ENCODE data around the gene TMEM127.
A peak's percentile ranks its signal among the peaks of the same experiment; 100 is the strongest.
"Not testable (repeated sequence)": the region's sequence is repeated elsewhere in the genome, so short reads cannot be mapped to it uniquely, and the experiment has no call there.

The TMEM127 gene

DNA sequence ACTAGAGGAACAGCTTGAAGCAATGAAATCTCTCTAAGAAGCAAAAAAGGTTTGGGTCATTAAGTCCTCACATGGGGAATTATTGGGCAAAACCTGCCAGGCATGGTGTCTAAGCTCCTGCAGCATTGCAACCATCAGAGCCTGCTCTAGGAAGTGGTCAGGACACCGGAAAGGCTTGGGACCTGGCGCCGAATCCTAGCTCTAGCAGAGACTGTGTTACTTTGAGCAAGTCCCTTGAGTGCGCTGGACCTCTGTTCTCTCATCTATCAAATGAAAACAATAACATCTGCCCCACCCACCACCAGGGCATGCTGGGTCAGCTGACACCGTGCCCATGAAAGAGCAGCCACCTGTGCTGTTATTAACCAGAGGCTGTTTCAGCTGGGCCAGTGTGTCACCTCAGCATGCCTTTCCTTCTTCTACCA, 6.3 kb downstream of the TMEM127 start:
- ATAC-seq (replicated peaks; ENCODE audit: extremely low read depth, poor library complexity, severe bottlenecking) (no peak), DNase-seq (ENCODE audit: low spot score in 2 of 2) (no peak)
- Mint-ChIP-seq H3K36me3 (ENCODE audit: insufficient read depth) (peaks cover 28% of the 10 kb centered on the region), H3K9me3 (no peaks in the 10 kb centered on the region), H3K27me3 (no peaks in the 10 kb centered on the region), H3K4me3 (no peak overlapping the region), H3K27ac (ENCODE audit: low read depth) (no peak overlapping the region), H3K4me1 (peaks cover 47% of the 10 kb centered on the region)

DNA sequence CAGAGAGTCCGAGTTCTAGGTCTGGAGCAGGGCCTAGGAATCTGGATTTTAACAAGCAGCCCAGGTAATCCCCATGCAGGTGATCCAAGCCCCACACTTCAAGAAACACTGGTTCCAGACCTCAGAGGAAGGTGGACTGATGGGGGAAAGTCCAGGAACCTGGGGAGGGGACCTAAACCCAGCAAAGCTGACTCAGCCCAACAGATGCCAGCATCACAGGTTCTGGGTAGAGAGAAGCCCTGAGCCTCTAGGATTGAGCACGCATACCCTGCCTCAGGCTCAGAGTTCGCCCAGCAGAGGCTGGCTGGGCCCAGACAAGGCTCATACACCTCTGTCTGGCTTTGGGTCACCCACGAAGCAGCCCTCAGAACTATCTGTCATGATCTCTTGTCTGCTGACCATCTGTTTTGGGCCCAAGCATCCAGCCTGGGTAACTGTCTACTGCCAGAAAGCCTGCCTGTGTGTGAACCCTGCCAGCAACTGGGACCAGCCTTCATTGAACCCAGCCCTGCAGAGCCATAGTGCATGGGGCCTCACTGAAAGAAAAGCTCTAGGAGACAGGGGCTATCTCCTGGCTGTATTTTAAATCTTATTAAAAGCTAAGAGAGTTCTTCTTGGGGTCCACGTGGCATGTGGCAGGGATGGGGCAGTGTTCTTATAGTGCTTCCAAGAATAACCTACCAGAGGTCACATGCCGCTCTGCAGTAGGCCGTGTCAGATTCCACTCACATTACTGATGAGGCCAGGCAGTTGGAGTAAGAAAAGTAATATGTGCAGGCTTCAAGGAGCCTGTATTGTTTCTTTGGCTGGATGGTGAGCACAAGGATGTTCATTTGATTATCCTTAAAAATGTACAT, 7.4 kb downstream of the TMEM127 start:
- Mint-ChIP-seq H3K9me3 (no peaks in the 10 kb centered on the region), H3K27me3 (no peaks in the 10 kb centered on the region), H3K36me3 (ENCODE audit: insufficient read depth) (peaks cover 35% of the 10 kb centered on the region), H3K4me1 (peaks cover 36% of the 10 kb centered on the region), H3K27ac (ENCODE audit: low read depth) (peak overlapping the region; percentile 32), H3K4me3 (no peak overlapping the region)
- no peak for ATAC-seq (replicated peaks; ENCODE audit: extremely low read depth, poor library complexity, severe bottlenecking)
- DNase-seq (ENCODE audit: low spot score in 2 of 2), result no peak

DNA sequence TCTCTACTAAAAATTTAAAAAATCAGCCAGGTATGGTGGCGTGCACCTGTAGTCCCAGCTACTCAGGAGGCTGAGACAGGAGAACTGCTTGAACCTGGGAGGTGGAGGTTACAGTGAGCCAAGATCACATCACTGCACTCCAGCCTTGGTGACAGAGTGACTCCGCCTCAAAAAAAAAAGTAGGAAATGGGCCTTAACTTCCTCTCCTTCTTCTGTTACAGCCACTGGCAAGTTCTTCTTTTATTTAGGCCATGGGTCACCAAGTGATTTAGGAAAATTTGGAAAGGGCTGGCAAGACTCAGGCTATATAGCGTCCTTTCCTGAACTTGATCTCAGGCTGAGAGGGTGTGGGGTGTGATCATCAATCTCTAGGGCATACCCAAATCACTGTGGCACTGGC, 8.1 kb downstream of the TMEM127 start:
- peaks cover 33% of the 10 kb centered on the region for H3K36me3 Mint-ChIP-seq (ENCODE audit: insufficient read depth)
- peaks cover 36% of the 10 kb centered on the region for H3K4me1 Mint-ChIP-seq
- not testable (repeated sequence) for DNase-seq (ENCODE audit: low spot score in 2 of 2); ATAC-seq (replicated peaks; ENCODE audit: extremely low read depth, poor library complexity, severe bottlenecking); H3K9me3 Mint-ChIP-seq; H3K4me3 Mint-ChIP-seq; H3K27me3 Mint-ChIP-seq
- H3K27ac Mint-ChIP-seq (ENCODE audit: low read depth), result peak overlapping the region; percentile 32

DNA sequence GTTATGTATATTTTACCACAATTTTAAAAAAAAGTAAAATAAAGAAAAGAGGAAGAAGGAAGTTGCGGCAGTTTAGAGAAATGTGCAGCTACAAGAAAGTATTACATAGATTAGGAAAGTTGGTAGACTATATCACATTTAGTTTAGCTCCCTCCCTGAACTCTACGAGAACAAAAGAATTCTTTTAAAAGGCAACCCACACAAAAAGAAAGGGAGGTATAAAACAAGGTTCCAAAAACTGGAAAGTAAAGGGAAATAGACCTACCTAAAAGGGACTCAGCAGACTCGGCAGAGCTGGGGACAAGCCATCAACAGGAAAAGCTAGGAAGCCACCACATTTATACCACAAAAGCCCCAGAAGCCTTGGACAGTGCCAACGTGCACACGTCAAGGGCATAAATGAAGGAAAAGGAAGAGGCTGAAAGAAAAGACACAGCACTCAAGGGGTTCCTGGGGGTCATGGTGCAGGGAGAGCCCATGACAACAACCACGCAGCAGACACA, 9.1 kb downstream of the TMEM127 start:
- H3K27me3 Mint-ChIP-seq, result no peaks in the 10 kb centered on the region
- H3K36me3 Mint-ChIP-seq (ENCODE audit: insufficient read depth), result peaks cover 38% of the 10 kb centered on the region
- H3K4me1 Mint-ChIP-seq, result peaks cover 30% of the 10 kb centered on the region
- H3K9me3 Mint-ChIP-seq, result no peaks in the 10 kb centered on the region
- DNase-seq (ENCODE audit: low spot score in 2 of 2) (no peak), ATAC-seq (replicated peaks; ENCODE audit: extremely low read depth, poor library complexity, severe bottlenecking) (no peak)
- H3K27ac Mint-ChIP-seq (ENCODE audit: low read depth), result peak overlapping the region; percentile 61
- H3K4me3 Mint-ChIP-seq, result no peak overlapping the region

DNA sequence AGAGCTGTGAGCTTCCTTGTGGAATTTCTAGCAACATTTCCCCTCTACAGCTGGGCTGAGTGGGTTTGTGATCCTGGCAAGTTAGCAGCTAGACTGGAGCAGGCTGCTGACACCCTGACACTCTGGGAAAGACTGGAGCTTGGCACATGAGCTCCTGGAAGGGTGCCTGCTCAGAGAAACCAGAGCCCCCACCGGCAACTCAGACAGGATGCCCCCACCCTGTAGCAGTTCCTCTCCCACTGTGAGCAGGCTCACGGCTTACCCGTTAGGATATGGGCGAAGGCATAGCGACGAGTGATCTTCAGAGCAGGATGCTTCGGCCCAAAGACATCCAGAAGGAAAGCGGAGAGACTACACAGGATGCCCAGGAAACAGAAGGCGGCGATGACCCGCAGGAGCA, 11.2 kb downstream of the TMEM127 start:
- ATAC-seq (replicated peaks; ENCODE audit: extremely low read depth, poor library complexity, severe bottlenecking), result no peak
- no peak overlapping the region for H3K27ac Mint-ChIP-seq (ENCODE audit: low read depth)
- H3K27me3 Mint-ChIP-seq, result no peaks in the 10 kb centered on the region
- H3K4me3 Mint-ChIP-seq, result no peak overlapping the region
- DNase-seq (ENCODE audit: low spot score in 2 of 2), result no peak
- H3K9me3 Mint-ChIP-seq, result no peaks in the 10 kb centered on the region
- H3K36me3 Mint-ChIP-seq (ENCODE audit: insufficient read depth), result peaks cover 37% of the 10 kb centered on the region
- H3K4me1 Mint-ChIP-seq, result peaks cover 24% of the 10 kb centered on the region

DNA sequence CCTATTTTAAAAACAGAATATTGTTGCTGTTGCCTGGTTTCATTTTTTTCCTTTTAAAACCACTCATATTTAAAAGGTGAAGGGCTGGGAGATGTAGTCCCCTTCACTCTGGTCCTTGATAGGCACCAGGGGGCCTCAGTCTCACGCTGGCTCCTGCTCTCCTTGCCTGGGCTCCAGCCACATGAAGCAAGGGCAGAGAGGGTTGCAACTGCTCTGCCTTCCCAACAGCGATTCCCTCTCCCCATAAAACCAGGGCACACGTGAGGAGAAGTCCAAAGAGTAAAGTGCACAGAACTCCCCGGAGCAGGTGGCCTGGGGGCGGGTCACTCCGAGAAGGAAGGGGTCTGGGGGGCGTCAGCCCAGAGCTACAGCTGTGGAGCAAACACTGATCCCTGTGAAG, 12.8 kb downstream of the TMEM127 start:
- Mint-ChIP-seq H3K4me3 (no peak overlapping the region), H3K9me3 (no peaks in the 10 kb centered on the region), H3K4me1 (peaks cover 19% of the 10 kb centered on the region), H3K27ac (ENCODE audit: low read depth) (no peak overlapping the region), H3K27me3 (no peaks in the 10 kb centered on the region), H3K36me3 (ENCODE audit: insufficient read depth) (peaks cover 38% of the 10 kb centered on the region)
- DNase-seq (ENCODE audit: low spot score in 2 of 2), result no peak
- no peak for ATAC-seq (replicated peaks; ENCODE audit: extremely low read depth, poor library complexity, severe bottlenecking)

DNA sequence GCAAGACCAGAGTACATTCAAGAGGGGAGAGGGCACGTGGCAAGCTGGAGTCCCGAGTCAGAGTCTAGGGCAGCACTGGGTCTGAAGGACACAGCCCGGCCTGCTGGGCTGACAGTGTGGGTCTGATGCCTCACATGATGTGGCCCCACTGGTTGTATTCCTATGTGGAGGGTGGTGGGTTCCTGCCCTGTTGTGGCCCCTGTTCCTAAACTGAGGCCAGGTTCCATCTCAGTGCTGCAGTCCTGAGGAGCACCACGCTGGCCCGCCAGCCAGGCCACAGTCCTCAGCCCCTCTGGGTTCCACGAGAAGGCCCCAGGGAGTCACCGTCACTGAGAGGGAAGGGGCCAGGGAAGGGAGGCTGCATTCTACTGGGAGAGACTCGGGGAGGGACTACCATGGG, 13.3 kb downstream of the TMEM127 start:
- DNase-seq (ENCODE audit: low spot score in 2 of 2) (no peak), ATAC-seq (replicated peaks; ENCODE audit: extremely low read depth, poor library complexity, severe bottlenecking) (no peak)
- H3K36me3 Mint-ChIP-seq (ENCODE audit: insufficient read depth), result peaks cover 38% of the 10 kb centered on the region
- no peak overlapping the region for H3K4me3 Mint-ChIP-seq
- H3K4me1 Mint-ChIP-seq, result peaks cover 19% of the 10 kb centered on the region
- peak overlapping the region; percentile 16 for H3K27ac Mint-ChIP-seq (ENCODE audit: low read depth)
- H3K27me3 Mint-ChIP-seq, result no peaks in the 10 kb centered on the region
- H3K9me3 Mint-ChIP-seq, result no peaks in the 10 kb centered on the region

DNA sequence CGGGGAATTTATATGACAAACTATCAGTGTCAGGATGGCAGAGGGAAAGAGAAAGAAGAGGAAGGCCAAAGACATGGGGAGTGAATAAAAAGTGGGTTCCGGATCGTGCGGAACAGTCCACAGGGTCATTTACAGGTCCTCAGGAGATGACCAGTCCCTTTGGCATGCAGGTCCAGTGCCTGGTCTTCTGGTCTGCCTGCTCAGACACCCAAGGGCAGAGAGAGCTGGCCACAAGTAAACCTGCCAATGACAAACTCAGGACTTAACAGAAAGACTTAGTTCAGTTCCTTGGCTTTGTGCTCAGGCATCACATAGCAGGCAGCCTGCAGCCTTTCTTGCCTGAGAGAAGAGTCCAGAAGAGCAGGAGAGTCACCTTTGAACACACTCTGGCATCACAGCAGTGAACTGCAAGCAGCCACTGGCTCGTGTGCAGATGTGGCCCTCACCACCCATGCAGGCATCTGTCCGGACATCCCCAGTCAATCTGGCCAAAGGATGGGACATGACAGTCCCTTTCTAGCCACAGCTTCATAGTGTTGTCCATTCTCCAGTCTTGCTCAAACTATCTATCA, 14.0 kb downstream of the TMEM127 start:
- Mint-ChIP-seq H3K36me3 (ENCODE audit: insufficient read depth) (peaks cover 38% of the 10 kb centered on the region), H3K27me3 (no peaks in the 10 kb centered on the region), H3K27ac (ENCODE audit: low read depth) (peak overlapping the region; percentile 16), H3K9me3 (no peaks in the 10 kb centered on the region), H3K4me3 (no peak overlapping the region), H3K4me1 (peaks cover 21% of the 10 kb centered on the region)
- DNase-seq (ENCODE audit: low spot score in 2 of 2) (no peak), ATAC-seq (replicated peaks; ENCODE audit: extremely low read depth, poor library complexity, severe bottlenecking) (no peak)

DNA sequence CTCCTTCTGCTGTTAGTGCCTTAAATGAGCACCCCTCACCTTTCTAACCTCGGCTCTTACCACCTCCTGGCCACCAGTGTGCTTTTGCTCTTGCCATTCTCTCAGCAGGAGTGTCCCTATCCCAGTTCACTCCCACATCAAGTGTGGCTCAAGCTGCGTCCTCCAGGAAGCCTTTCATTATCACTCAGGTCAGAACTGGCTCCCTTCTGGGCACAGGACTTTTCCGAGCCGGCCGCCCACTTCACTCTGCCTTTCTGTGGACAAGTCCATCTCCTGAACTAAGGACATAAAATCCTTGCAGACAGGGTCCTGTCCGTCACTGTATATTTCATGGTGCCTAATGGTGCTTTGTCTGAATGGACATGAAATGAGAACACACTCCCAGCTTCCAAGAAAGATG, 15.6 kb downstream of the TMEM127 start:
- Mint-ChIP-seq H3K36me3 (ENCODE audit: insufficient read depth) (peaks cover 32% of the 10 kb centered on the region), H3K27ac (ENCODE audit: low read depth) (peak overlapping the region; percentile 82), H3K9me3 (no peaks in the 10 kb centered on the region), H3K4me1 (peaks cover 32% of the 10 kb centered on the region), H3K4me3 (no peak overlapping the region), H3K27me3 (no peaks in the 10 kb centered on the region)
- no peak for DNase-seq (ENCODE audit: low spot score in 2 of 2)
- ATAC-seq (replicated peaks; ENCODE audit: extremely low read depth, poor library complexity, severe bottlenecking), result no peak

DNA sequence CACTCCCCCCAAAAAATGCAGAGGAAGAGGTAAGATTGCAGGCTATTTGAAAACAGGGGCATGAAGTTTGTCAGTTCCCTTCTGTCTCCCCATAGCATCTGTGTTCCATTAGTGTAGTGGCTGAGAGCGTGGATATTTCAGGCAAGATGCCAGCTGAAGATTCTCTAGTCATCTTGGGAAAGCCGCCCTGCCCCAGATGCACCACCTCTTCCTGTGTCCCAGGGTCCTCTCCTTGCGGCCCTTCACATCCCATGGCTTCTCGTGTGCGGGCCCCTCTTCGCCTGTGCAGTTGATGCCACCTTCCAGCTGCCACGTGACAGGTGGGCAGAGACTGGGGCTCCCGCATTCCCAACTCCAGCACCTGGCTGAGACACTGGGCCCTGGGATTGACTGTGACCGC, 16.1 kb downstream of the TMEM127 start:
- H3K27me3 Mint-ChIP-seq, result no peaks in the 10 kb centered on the region
- H3K36me3 Mint-ChIP-seq (ENCODE audit: insufficient read depth), result peaks cover 31% of the 10 kb centered on the region
- peaks cover 32% of the 10 kb centered on the region for H3K4me1 Mint-ChIP-seq
- DNase-seq (ENCODE audit: low spot score in 2 of 2) (no peak), ATAC-seq (replicated peaks; ENCODE audit: extremely low read depth, poor library complexity, severe bottlenecking) (no peak)
- H3K27ac Mint-ChIP-seq (ENCODE audit: low read depth), result peak overlapping the region; percentile 82
- H3K4me3 Mint-ChIP-seq, result no peak overlapping the region
- H3K9me3 Mint-ChIP-seq, result no peaks in the 10 kb centered on the region

DNA sequence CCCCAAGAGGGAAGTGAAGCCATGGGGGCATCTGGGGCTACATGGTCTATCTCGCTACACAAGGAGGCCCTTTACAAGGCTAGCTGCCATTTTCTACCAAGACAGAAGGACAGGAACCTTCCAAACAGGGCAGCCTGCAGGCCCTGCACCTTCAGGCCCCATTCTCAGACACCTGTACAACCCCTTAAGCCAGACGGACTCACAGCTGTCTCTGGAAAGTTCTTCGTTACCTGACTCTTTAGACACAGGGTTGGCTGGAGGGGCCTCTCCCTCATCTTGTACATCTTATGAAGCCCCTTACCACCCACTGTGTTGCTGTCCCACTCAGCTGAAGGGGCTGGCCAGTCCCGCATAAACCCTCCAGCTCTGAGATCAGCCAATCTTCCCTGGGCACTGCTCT, 17.2 kb downstream of the TMEM127 start:
- no peak for ATAC-seq (replicated peaks; ENCODE audit: extremely low read depth, poor library complexity, severe bottlenecking)
- Mint-ChIP-seq H3K9me3 (no peaks in the 10 kb centered on the region), H3K27ac (ENCODE audit: low read depth) (no peak overlapping the region), H3K4me3 (no peak overlapping the region), H3K27me3 (no peaks in the 10 kb centered on the region), H3K36me3 (ENCODE audit: insufficient read depth) (peaks cover 24% of the 10 kb centered on the region), H3K4me1 (peaks cover 32% of the 10 kb centered on the region)
- no peak for DNase-seq (ENCODE audit: low spot score in 2 of 2)

DNA sequence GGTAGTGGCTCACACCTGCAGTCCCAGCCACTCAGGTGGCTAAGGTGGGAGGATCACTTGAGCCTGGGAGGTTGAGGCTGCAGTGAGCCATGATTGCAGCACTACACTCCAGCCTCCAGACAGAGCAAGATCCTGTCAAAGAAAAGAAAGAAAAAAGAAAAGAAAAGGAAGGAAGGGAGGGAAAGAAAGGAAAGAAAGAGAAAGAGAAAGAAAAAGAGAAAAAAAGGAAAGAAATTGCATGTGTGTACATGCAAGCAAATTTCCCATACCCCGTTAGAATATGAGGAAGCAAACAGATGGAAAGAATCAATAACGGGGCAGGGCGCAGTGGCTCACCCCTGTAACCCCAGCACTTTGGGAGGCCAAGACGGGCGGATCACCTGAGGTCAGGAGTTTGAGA, 17.9 kb downstream of the TMEM127 start:
- Mint-ChIP-seq H3K36me3 (ENCODE audit: insufficient read depth) (peaks cover 23% of the 10 kb centered on the region), H3K4me3 (no peak overlapping the region), H3K4me1 (peaks cover 32% of the 10 kb centered on the region), H3K9me3 (no peaks in the 10 kb centered on the region), H3K27ac (ENCODE audit: low read depth) (peak overlapping the region; percentile 67), H3K27me3 (no peaks in the 10 kb centered on the region)
- DNase-seq (ENCODE audit: low spot score in 2 of 2) (no peak), ATAC-seq (replicated peaks; ENCODE audit: extremely low read depth, poor library complexity, severe bottlenecking) (no peak)

DNA sequence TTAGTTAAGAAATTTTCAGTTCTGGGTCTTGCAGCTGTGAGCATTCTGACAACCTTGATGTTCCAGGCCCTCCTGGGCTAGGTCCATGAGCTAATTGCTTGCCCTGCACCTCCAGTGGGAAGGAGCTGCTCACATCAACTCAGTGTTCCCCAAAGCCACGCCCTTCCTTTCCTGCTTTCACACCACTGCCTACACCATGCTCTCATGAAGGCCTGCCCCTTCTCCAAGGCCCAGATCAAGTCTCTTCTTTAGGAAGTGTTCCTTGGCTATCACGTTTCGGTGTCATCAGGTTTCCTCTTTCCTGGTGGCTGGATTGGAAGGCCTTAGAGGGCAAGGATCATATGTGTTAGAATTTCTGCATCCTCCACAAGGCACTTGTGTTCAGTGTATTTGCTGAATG, 18.8 kb downstream of the TMEM127 start:
- Mint-ChIP-seq H3K27ac (ENCODE audit: low read depth) (peak overlapping the region; percentile 67), H3K9me3 (no peaks in the 10 kb centered on the region), H3K4me1 (peaks cover 39% of the 10 kb centered on the region), H3K4me3 (no peak overlapping the region), H3K36me3 (ENCODE audit: insufficient read depth) (peaks cover 16% of the 10 kb centered on the region), H3K27me3 (no peaks in the 10 kb centered on the region)
- ATAC-seq (replicated peaks; ENCODE audit: extremely low read depth, poor library complexity, severe bottlenecking) (no peak), DNase-seq (ENCODE audit: low spot score in 2 of 2) (no peak)

Data from central memory CD8-positive, alpha-beta T cell (primary cell).